Measurements from ENCODE around the gene DBP. TPM values are rescaled to one million over a fixed set of nuclear protein-coding genes. Genes with fewer than 3 reads are reported as not detected.
A peak's percentile ranks its signal among the peaks of the same experiment; 100 is the strongest.

The DBP gene
- total and polyA plus RNA-seq, 2 of the 13 experiments (the other 11 are each of a cell fraction or from before 2014, with no cell fraction given): 1.7 to 5.8 TPM

GRCh38 chr19:48618916-48619691 lies 18.1 kb downstream of the DBP start, which contains the start of the genes RPL18 and SPHK2 (continued):
- TF ChIP-seq ZBED4 (CRISPR knock-in tag; IDR thresholded peaks at IDR 0.05; ENCODE audit: borderline replicate concordance) (peak; percentile 63; the same call in 1 of the 2 replicates), PHF21A (CRISPR knock-in tag; IDR thresholded peaks at IDR 0.05) (peak; percentile 99), NCOR1 (IDR thresholded peaks at IDR 0.05; ENCODE audit: borderline replicate concordance, low read length) (peak; percentile 27; the same call in 1 of the 2 replicates), HOXA9 (CRISPR knock-in tag; IDR thresholded peaks at IDR 0.05; ENCODE audit: borderline replicate concordance) (peak; percentile 41; the same call in 1 of the 2 replicates), POGK (CRISPR knock-in tag; conservative IDR thresholded peaks at IDR 0.05) (peak; percentile 97), SOX13 (IDR thresholded peaks at IDR 0.05) (no peak), SOX13 (CRISPR knock-in tag; conservative IDR thresholded peaks at IDR 0.05 in 1 of 2, IDR thresholded peaks at IDR 0.05 in 1 of 2) (peak in 1 of 2 experiments; percentile 46; a peak in 1 of 4 replicates), HNRNPLL (IDR thresholded peaks at IDR 0.05; ENCODE audit: low read depth, low read length, poor library complexity, severe bottlenecking) (peak; percentile 90), SMC3 (IDR thresholded peaks at IDR 0.05; ENCODE audit: low read length) (no peak), BCL6 (CRISPR knock-in tag; IDR thresholded peaks at IDR 0.05) (peak; percentile 74), ZMAT5 (CRISPR knock-in tag; IDR thresholded peaks at IDR 0.05; ENCODE audit: borderline replicate concordance, low read depth) (0 out of 2 replicates have a peak, but pooled peaks have one; percentile 37), ELF4 (CRISPR knock-in tag; IDR thresholded peaks at IDR 0.05; ENCODE audit: borderline replicate concordance) (peak; percentile 98), STAT5B (CRISPR knock-in tag; IDR thresholded peaks at IDR 0.05) (no peak; the same call in 1 of the 2 replicates), ZBTB7A (CRISPR knock-in tag; IDR thresholded peaks at IDR 0.05) (no peak), ZNF232 (CRISPR knock-in tag; IDR thresholded peaks at IDR 0.05; ENCODE audit: borderline replicate concordance) (peak; percentile 16; the same call in 1 of the 2 replicates), ZNF619 (CRISPR knock-in tag; IDR thresholded peaks at IDR 0.05) (0 out of 2 replicates have a peak, but pooled peaks have one; percentile 74), NR2F2 (IDR thresholded peaks at IDR 0.05; ENCODE audit: borderline replicate concordance, low read depth) (peak; percentile 24; the same call in 1 of the 2 replicates)
- TF ChIP-seq, protein P1, sequence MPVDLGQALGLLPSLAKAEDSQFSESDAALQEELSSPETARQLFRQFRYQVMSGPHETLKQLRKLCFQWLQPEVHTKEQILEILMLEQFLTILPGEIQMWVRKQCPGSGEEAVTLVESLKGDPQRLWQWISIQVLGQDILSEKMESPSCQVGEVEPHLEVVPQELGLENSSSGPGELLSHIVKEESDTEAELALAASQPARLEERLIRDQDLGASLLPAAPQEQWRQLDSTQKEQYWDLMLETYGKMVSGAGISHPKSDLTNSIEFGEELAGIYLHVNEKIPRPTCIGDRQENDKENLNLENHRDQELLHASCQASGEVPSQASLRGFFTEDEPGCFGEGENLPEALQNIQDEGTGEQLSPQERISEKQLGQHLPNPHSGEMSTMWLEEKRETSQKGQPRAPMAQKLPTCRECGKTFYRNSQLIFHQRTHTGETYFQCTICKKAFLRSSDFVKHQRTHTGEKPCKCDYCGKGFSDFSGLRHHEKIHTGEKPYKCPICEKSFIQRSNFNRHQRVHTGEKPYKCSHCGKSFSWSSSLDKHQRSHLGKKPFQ (CRISPR knock-in tag; IDR thresholded peaks at IDR 0.05; ENCODE audit: insufficient replicate concordance): peak; percentile 87
- TF ChIP-seq, protein P2, sequence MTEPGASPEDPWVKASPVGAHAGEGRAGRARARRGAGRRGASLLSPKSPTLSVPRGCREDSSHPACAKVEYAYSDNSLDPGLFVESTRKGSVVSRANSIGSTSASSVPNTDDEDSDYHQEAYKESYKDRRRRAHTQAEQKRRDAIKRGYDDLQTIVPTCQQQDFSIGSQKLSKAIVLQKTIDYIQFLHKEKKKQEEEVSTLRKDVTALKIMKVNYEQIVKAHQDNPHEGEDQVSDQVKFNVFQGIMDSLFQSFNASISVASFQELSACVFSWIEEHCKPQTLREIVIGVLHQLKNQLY (CRISPR knock-in tag; IDR thresholded peaks at IDR 0.05): peak; percentile 17; the same call in 1 of the 2 replicates

All from HepG2 (cell line).